Measurements from ENCODE around the gene RAD51B.

DNA sequence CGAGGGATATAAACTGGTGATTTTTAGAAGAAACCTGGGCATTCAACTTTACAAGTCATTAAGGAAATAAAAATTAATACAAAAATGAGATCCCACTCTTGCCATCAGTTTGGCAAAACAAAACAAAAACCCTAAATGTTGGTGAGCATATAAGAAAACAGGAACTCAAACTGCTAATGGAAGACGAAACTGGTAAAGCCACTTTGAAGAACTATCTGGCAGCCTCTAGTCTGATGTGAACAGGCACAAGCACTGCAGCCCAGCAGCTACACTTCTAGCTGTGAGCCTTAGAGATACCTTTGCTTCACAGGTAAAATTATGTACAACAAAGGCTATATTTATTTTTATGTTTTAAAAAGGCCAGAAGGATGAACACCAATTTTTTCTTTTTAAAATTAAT lies 513.7 kb downstream of the RAD51B start:
- TF ChIP-seq, protein P1, sequence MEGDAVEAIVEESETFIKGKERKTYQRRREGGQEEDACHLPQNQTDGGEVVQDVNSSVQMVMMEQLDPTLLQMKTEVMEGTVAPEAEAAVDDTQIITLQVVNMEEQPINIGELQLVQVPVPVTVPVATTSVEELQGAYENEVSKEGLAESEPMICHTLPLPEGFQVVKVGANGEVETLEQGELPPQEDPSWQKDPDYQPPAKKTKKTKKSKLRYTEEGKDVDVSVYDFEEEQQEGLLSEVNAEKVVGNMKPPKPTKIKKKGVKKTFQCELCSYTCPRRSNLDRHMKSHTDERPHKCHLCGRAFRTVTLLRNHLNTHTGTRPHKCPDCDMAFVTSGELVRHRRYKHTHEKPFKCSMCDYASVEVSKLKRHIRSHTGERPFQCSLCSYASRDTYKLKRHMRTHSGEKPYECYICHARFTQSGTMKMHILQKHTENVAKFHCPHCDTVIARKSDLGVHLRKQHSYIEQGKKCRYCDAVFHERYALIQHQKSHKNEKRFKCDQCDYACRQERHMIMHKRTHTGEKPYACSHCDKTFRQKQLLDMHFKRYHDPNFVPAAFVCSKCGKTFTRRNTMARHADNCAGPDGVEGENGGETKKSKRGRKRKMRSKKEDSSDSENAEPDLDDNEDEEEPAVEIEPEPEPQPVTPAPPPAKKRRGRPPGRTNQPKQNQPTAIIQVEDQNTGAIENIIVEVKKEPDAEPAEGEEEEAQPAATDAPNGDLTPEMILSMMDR (IDR thresholded peaks at IDR 0.05) = no peak
- TF ChIP-seq, protein P2, sequence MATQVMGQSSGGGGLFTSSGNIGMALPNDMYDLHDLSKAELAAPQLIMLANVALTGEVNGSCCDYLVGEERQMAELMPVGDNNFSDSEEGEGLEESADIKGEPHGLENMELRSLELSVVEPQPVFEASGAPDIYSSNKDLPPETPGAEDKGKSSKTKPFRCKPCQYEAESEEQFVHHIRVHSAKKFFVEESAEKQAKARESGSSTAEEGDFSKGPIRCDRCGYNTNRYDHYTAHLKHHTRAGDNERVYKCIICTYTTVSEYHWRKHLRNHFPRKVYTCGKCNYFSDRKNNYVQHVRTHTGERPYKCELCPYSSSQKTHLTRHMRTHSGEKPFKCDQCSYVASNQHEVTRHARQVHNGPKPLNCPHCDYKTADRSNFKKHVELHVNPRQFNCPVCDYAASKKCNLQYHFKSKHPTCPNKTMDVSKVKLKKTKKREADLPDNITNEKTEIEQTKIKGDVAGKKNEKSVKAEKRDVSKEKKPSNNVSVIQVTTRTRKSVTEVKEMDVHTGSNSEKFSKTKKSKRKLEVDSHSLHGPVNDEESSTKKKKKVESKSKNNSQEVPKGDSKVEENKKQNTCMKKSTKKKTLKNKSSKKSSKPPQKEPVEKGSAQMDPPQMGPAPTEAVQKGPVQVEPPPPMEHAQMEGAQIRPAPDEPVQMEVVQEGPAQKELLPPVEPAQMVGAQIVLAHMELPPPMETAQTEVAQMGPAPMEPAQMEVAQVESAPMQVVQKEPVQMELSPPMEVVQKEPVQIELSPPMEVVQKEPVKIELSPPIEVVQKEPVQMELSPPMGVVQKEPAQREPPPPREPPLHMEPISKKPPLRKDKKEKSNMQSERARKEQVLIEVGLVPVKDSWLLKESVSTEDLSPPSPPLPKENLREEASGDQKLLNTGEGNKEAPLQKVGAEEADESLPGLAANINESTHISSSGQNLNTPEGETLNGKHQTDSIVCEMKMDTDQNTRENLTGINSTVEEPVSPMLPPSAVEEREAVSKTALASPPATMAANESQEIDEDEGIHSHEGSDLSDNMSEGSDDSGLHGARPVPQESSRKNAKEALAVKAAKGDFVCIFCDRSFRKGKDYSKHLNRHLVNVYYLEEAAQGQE (IDR thresholded peaks at IDR 0.05; ENCODE audit: insufficient read depth in 1 of 2, low read depth in 2 of 2, low read length in 1 of 2) = no peak
- TF ChIP-seq POLR2AphosphoS5 (IDR thresholded peaks at IDR 0.05; ENCODE audit: low read depth, low read length) = no peak
